ENCODE results near the gene SERPINA12.

SERPINA12 gene

DNA sequence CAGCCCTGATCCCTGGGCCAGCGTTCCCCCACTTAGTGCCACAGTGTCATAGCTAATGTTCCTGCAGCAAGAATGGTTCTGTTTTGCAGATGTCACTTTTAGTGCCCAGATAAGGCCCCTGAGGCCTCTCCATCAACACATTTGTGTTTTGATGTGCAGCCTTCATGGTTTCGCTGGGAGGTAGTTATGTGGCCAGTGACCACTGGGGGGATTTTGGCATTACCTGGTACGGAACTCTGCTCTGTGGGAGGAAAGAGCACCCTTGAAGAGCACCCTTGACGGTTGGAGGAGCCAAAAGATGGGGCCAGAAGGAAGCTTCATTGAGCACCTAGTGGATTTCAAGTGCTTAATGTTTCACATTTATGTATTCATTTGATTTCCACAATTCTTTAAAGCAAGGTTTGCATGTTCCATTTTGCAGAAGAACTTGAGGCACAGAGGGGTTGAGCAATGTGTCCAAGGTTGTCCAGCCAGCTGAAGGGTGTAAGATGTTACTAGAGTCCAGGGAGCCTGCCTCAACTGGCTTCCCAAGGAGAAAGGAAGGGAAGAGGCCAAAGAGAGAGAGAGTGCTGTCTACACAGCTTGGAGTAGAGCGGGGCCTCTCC, 69.7 kb downstream of the SERPINA12 start:
- no peak for DNase-seq (ENCODE audit: low spot score)

Data from SK-N-DZ (cell line).